HEK293 (cell line): ENCODE measurements around the gene SYNGR3.

Experiments used
- CTCF ChIA-PET: fragments of 350-600 bp; formaldehyde crosslinking; extraction: SDS; loops from one replicate; lab custom pipeline; 2021; ENCODE audit warnings: antibody characterized with exemption; lab: Yijun Ruan, JAX
- POLR2A ChIA-PET: fragments of 300-600 bp; formaldehyde crosslinking; extraction: SDS; loops from one replicate; lab custom pipeline; 2020; ENCODE audit warnings: antibody characterized with exemption, inconsistent platforms; lab: Yijun Ruan, JAX
- H3K27ac ChIP-seq: fragments of 200-500 bp; sonication (Bioruptor generic); 2 replicates; pipeline ENCODE4 v1.5.1; 2014; ENCODE audit warnings: low read depth, low read length, control low read depth, inconsistent platforms; ENCODE audit errors: extremely low read depth
- H3K36me3 ChIP-seq, 2 experiments: fragments of 200-500 bp in 1 of 2; sonication (Bioruptor generic) in 1 of 2; 1 replicate in 1 of 2; 2 replicates in 1 of 2; pipeline ENCODE4 v1.5.1; 2014 to 2017; ENCODE audit warnings: inconsistent platforms in 2 of 2, low read length in 2 of 2; ENCODE audit not compliant: control insufficient read depth in 2 of 2, insufficient read depth in 1 of 2
- H3K4me1 ChIP-seq: fragments of 200-500 bp; sonication (Bioruptor generic); 2 replicates; pipeline ENCODE4 v1.5.1; 2014; ENCODE audit warnings: mild to moderate bottlenecking, low read length, inconsistent platforms; ENCODE audit not compliant: control insufficient read depth, insufficient read depth
- H3K4me3 ChIP-seq: 2 replicates; pipeline ENCODE4 v1.5.1; 2011; ENCODE audit warnings: low read depth, mild to moderate bottlenecking, control low read depth, low read length, moderate library complexity
- H3K9me3 ChIP-seq: fragments of 200-500 bp; sonication (Bioruptor generic); 2 replicates; pipeline ENCODE4 v1.5.1; 2014; ENCODE audit warnings: low read depth, low read length, inconsistent platforms; ENCODE audit not compliant: control insufficient read depth, insufficient read depth
- KLF1 ChIP-seq: fragments of 450-650 bp; formaldehyde crosslinking; IDR thresholded peaks from 2 replicates; pipeline ENCODE4 v1.5.1; 2016; ENCODE audit warnings: missing biosample characterization, missing genetic modification characterization
- KLF17 ChIP-seq: fragments of 450-650 bp; formaldehyde crosslinking; IDR thresholded peaks from 2 replicates; pipeline ENCODE4 v1.5.1; 2016; ENCODE audit warnings: missing biosample characterization, missing genetic modification characterization
- TSHZ1 ChIP-seq: fragments of 450-650 bp; formaldehyde crosslinking; IDR thresholded peaks from 2 replicates; pipeline ENCODE4 v1.5.1; 2016; ENCODE audit warnings: missing biosample characterization, missing genetic modification characterization, borderline replicate concordance
- ZFP37 ChIP-seq: fragments of 450-650 bp; formaldehyde crosslinking; IDR thresholded peaks from 2 replicates; pipeline ENCODE4 v1.5.1; 2016; ENCODE audit warnings: missing biosample characterization, missing genetic modification characterization
- ZNF114 ChIP-seq: fragments of 450-650 bp; formaldehyde crosslinking; IDR thresholded peaks from 2 replicates; pipeline ENCODE4 v1.5.0; 2017; ENCODE audit warnings: missing biosample characterization, missing genetic modification characterization
- ZNF174 ChIP-seq: fragments of 450-650 bp; formaldehyde crosslinking; IDR thresholded peaks from 2 replicates; pipeline ENCODE4 v1.5.0; 2017; ENCODE audit warnings: missing biosample characterization, mild to moderate bottlenecking, missing genetic modification characterization
- ZNF175 ChIP-seq: fragments of 450-650 bp; formaldehyde crosslinking; IDR thresholded peaks from 2 replicates; pipeline ENCODE4 v1.5.1; 2016; ENCODE audit warnings: missing biosample characterization, missing genetic modification characterization
- ZNF292 ChIP-seq: fragments of 450-650 bp; formaldehyde crosslinking; IDR thresholded peaks from 2 replicates; pipeline ENCODE4 v1.5.1; 2016; ENCODE audit warnings: low read depth, missing biosample characterization, missing genetic modification characterization, borderline replicate concordance
- ZNF350 ChIP-seq: fragments of 450-650 bp; formaldehyde crosslinking; IDR thresholded peaks from 2 replicates; pipeline ENCODE4 v1.5.0; 2017; ENCODE audit warnings: missing biosample characterization, mild to moderate bottlenecking, missing genetic modification characterization
- ZNF362 ChIP-seq: fragments of 450-650 bp; formaldehyde crosslinking; IDR thresholded peaks from 2 replicates; pipeline ENCODE4 v1.5.1; 2016; ENCODE audit warnings: missing biosample characterization, missing genetic modification characterization
- ZNF664 ChIP-seq: fragments of 450-650 bp; formaldehyde crosslinking; IDR thresholded peaks from 2 replicates; pipeline ENCODE4 v1.5.1; 2016; ENCODE audit warnings: missing biosample characterization, missing genetic modification characterization
- TF ChIP-seq, protein P1 (sequence below): fragments of 450-650 bp; formaldehyde crosslinking; IDR thresholded peaks from 2 replicates; pipeline ENCODE4 v1.5.1; 2016; ENCODE audit warnings: missing biosample characterization, missing genetic modification characterization

SYNGR3 gene

GRCh38 chr16:1991135-1991551 is 1.4 kb downstream of the SYNGR3 start:
- TF ChIP-seq KLF1: no peak
- TF ChIP-seq ZNF175 (tag by site-specific recombination): no peak
- no peak for TF ChIP-seq KLF17 (tag by site-specific recombination)
- no peak for TF ChIP-seq ZNF362
- TF ChIP-seq ZNF292 (tag by site-specific recombination): no peak
- TF ChIP-seq TSHZ1: no peak
- TF ChIP-seq ZNF174 (tag by site-specific recombination): no peak
- no peak for TF ChIP-seq ZFP37 (tag by site-specific recombination)
- TF ChIP-seq ZNF114 (tag by site-specific recombination): no peak
- TF ChIP-seq, protein P1, sequence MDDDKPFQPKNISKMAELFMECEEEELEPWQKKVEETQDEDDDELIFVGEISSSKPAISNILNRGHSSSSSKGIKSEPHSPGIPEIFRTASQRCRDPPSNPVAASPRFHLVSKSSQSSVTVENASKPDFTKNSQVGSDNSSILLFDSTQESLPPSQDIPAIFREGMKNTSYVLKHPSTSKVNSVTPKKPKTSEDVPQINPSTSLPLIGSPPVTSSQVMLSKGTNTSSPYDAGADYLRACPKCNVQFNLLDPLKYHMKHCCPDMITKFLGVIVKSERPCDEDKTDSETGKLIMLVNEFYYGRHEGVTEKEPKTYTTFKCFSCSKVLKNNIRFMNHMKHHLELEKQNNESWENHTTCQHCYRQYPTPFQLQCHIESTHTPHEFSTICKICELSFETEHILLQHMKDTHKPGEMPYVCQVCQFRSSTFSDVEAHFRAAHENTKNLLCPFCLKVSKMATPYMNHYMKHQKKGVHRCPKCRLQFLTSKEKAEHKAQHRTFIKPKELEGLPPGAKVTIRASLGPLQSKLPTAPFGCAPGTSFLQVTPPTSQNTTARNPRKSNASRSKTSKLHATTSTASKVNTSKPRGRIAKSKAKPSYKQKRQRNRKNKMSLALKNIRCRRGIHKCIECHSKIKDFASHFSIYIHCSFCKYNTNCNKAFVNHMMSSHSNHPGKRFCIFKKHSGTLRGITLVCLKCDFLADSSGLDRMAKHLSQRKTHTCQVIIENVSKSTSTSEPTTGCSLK (tag by site-specific recombination): no peak
- no peaks in the 10 kb centered on the region for H3K9me3 ChIP-seq
- H3K27ac ChIP-seq: no peak overlapping the region
- peaks cover 3% of the 10 kb centered on the region for H3K4me1 ChIP-seq
- no peak overlapping the region for H3K4me3 ChIP-seq
- peaks cover 0 to 12% of the 10 kb centered on the region in 2 experiments; a peak in 1 of 3 replicates for H3K36me3 ChIP-seq
- ChIA-PET POLR2A (interaction anchor here (0.8 to 1.7 kb wide), 3 partner anchors 9 to 162 kb away, joined by 3 to 6 read pairs (median 4); partner anchors contain the start of gene RPS2), CTCF (interaction anchor here (1.6 kb wide), 1 partner anchor 13 kb away, joined by 8 read pairs; no protein-coding TSS in a partner anchor)

GRCh38 chr16:1991588-1991947 is 1.8 kb downstream of the SYNGR3 start:
- H3K27ac ChIP-seq: no peak overlapping the region
- no peaks in the 10 kb centered on the region for H3K9me3 ChIP-seq
- H3K36me3 ChIP-seq: peaks cover 0 to 7% of the 10 kb centered on the region in 2 experiments; a peak in 2 of 3 replicates
- ChIA-PET POLR2A (interaction anchor here (0.5 to 1.7 kb wide), 6 partner anchors 9 to 895 kb away, joined by 3 to 7 read pairs (median 6); partner anchors contain the start of genes RPS2 and TRAF7), CTCF (interaction anchor here (1.6 kb wide), 1 partner anchor 12 kb away, joined by 8 read pairs; no protein-coding TSS in a partner anchor)
- peak; percentile 93 for TF ChIP-seq ZNF664 (tag by site-specific recombination)
- TF ChIP-seq ZNF350 (tag by site-specific recombination): no peak
- no peak overlapping the region for H3K4me3 ChIP-seq
- H3K4me1 ChIP-seq: peaks cover 3% of the 10 kb centered on the region
